AG08395 (cell line): ENCODE measurements around the gene SDR42E2.
"Not testable (repeated sequence)": the region's sequence is repeated elsewhere in the genome, so short reads cannot be mapped to it uniquely, and the experiment has no call there.

Experiments used
- DNase-seq: peaks from one replicate; pipeline ENCODE4 v3.0.0; 2012; ENCODE audit warnings: mixed read lengths, low spot score

SDR42E2 gene

DNA sequence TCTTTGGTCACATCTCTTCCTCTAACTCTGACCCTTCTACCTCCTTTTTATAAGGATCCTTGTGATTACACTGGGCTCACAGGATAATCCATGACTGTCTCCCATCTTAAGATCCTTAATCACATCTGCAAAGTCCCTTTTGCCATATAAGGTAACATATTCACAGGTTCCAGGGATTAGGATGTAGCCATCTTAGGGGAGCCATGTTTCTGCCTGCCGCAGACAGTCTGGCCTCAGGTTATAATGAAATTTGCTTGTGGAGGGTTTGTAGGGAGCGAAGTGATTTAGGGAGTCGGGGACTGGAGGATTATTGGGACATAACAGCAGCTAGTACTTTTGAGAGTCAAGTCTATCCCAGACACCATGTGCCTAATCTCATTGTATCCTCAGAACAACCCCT lies 51.5 kb downstream of the SDR42E2 start:
- no peak for DNase-seq

- DNase-seq = no peak
Observed at GRCh38 chr16:22214402-22214801, 52.1 kb downstream of the SDR42E2 start.

GRCh38 chr16:22214889-22215288 lies 52.6 kb downstream of the SDR42E2 start:
- no peak for DNase-seq

DNA sequence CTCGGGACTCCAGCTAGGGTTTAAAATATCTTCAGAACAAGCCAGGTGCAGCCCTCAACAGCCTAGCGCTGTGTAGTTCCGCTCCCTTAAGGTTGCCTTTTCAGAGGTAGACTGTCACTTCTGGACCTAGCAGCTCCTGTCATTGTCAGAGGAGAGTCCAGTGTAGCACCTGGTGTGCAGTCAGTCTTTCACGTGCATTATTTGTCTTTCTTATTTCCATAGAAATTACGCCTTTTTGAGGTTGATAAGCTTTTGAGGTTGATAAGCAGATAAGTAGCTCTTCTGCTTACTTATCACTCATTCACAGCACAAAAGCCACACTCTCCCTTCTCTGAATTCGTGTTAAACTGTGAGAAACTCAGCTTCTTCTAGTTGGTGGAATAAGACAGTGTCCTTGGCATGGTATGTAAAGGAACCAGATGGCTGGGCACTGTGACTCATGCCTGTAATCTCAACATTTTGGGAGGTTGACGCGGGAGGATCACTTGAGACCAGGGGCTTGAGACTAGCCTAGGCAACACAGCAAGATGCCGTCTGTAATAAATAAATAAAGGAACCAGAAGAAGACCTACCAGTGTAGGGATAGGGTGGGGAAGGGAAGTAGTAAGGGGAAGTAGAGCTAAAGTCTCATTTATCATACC lies 54.0 kb downstream of the SDR42E2 start:
- no peak for DNase-seq

- not testable (repeated sequence) for DNase-seq
Observed at GRCh38 chr16:22216832-22217225, 54.5 kb downstream of the SDR42E2 start.

DNA sequence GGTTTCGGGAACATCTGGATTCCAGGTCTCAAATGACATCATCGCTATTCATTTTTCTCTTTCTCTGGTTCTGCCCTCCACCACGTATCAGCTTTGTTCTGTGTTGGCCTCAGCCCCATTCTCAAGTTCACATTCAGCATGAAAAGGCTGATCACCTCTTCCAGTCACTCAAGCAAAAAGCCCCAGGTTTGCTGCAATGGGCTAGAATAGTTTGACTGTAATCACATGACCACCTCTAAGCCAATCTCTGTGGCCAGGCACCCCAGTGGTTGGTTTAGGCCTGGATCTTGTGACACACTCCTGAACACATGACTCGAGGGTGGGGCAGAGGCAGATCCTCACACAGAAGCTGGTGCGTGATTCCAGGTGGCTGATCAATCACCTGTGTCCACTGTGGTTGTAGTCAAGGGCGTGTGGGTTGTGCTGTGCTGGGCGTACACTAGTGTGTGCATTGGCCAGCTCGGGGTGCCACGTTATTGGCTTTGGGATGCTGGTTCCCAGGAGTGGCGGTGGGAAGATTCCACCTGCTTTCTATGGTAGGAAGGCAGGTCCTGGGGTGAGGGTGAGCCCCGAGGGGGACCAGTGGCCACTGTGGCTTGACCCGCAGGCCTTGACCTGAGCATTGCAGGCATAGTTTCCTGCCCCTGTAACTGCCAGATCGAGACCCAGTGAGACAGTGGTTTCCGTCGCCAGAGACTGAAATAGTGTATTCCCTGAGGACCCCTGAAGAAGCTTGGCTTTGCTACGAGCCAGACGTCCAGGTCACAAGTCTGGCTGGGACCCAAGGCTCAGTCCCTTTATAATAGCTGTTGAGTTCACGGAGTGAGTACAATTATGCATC lies 55.8 kb downstream of the SDR42E2 start:
- DNase-seq = no peak

GRCh38 chr16:22219389-22220068 lies 57.2 kb downstream of the SDR42E2 start:
- DNase-seq = no peak

GRCh38 chr16:22220069-22220440 lies 57.7 kb downstream of the SDR42E2 start:
- peak; percentile 35 for DNase-seq

DNA sequence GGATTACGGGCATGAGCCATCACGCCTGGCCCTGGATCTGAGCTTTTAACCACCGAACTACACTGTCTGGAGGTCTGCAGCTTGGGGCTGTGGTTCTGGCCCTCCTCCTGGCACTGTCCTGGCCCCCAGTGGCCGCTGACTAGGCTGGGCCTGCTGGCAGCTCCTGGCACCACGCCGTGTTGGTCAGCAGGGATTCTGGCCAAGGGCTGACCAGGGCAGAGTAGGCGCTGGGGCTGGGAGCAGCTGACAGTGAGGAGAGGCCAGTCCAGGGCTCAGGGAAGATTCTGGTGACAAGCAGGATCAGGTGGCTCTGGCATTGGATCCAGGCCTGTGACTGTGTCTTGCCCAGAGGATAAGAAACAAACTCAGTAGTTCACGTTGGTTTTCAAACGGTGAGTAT lies 58.4 kb downstream of the SDR42E2 start:
- DNase-seq = peak; percentile 41

DNA sequence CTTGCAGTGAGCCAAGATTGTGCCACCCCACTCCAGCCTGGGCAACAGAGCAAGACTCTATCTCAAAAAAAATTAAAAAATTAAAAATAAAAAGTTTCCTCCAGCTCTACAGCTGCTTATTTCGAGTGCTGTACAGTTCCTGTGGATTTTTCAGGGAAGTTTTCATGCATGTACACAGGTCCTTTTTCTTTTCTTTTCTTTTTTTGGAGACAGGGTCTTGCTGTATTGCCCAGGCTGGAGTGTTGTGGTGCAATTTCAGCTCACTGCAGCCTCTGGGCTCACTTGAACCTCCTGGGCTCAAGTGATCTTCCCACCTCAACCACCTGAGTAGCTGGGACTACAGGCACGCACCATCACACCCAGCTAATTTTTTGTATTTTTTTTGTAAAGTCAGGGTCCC lies 59.7 kb downstream of the SDR42E2 start:
- DNase-seq = no peak

DNA sequence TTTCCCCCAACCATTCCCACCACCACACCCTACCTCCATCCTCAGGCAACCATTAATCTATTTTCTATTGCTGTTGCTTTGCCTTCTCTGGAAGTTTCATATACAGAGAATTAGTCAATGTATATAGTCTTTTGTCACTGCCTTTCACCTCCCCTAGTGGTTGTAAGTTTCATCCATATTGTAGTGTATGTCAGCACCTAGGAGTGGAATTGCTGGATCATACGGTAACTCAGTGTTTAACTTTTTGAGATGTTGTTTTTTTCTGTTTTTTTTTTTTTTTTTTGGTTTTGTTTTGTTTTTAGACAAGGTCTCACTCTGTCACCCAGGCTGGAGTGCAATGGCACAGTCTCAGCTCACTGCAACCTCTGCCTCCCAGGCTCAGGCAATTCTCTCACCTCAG lies 60.7 kb downstream of the SDR42E2 start:
- no peak for DNase-seq

GRCh38 chr16:22225060-22225459 lies 62.8 kb downstream of the SDR42E2 start:
- DNase-seq = no peak

- DNase-seq = no peak
Observed at GRCh38 chr16:22229889-22230288, 67.6 kb downstream of the SDR42E2 start.

DNA sequence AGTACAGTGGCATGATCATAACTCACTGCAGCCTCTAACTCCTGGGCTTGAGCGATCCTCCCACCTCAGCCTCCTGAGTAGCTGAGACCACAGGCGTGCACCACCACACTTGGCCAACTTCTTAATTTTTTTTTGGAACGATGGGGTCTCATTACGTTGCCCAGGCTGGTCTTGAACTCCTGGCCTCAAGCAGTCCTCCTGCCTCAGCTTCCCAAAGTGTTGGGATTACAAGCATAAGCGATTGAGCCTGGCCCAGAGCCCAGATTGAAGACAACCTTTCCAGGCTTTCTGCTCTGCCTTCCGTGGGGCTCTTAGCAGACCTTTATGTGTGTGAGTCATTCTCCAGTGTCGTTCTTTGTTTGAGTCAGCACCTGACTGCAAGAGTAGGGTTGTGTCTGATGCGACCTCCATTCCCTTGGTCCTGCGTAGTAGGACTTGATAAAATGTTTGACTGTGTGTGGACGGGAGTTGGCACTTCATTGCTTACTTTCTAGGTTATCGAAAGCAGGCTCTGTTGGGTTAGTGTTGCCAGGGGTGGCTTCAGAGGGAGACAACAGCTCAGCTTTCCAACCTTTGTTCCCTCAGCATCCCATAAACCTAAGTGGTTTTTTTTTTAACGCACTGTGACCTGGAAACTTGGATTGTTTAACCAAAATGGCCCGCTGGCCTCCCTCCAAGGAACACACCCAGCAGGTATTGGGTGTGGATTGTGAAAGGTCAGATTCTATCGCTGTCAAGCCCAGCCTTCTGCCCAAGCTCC lies 70.2 kb downstream of the SDR42E2 start:
- no peak for DNase-seq

- no peak for DNase-seq
Observed at GRCh38 chr16:22233037-22233372, 70.7 kb downstream of the SDR42E2 start.

- no peak for DNase-seq
Observed at GRCh38 chr16:22235839-22236745, 73.8 kb downstream of the SDR42E2 start.

DNA sequence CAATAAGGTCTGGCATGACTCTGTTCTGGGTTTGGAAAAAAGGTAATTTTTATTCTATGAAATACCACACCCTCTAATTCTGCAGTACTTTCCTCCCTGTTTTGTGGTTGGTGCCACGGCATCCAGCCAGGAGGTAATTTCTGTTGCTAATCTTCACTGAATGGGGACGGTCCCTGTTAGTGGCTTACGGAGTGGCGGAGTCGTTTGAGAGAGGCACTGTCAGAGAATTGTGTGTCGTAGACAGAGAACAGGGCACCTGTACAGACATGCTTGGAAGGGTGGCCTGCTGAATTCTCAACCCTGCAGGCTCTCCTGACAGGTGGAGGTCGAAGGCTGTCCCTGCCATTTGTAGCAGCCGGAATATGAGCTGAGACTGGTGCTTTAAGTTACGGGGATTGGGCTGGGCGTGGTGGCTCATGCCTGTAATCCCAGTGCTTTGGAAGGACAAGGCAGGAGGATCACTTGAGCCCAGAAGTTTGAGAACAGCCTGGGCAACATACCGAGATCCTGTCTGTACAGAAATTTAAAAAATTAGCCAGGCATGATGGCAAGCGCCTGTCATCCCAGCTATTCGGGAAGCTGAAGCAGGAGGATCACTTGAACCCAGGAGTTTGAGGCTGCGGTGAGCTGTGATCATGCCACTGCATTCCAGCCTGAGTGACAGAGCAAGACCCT lies 77.0 kb downstream of the SDR42E2 start:
- no peak for DNase-seq

- no peak for DNase-seq
Observed at GRCh38 chr16:22240023-22240710, 77.9 kb downstream of the SDR42E2 start.
